ENCODE measurements around the gene TRIM42. TPM values are rescaled to one million over a fixed set of nuclear protein-coding genes. Genes with fewer than 3 reads are reported as not detected.

The TRIM42 gene
- total RNA-seq, 2 experiments from 2014 or later: not detected

- TF ChIP-seq CTCF (IDR thresholded peaks at IDR 0.05): no peak
- H3K4me1 Mint-ChIP-seq (ENCODE audit: low read depth): no peaks in the 10 kb centered on the region
- ATAC-seq (ENCODE audit: poor library complexity) (no peak), DNase-seq (no peak)
- H3K9me3 Mint-ChIP-seq: peaks cover 2% of the 10 kb centered on the region
- H3K27me3 Mint-ChIP-seq: no peaks in the 10 kb centered on the region
- Histone ChIP-seq H3K4me3 (ENCODE audit: low read length) (no peak overlapping the region), H3K27ac (ENCODE audit: low read depth in 1 of 2, low read length in 2 of 2) (no peak overlapping the region), H3K36me3 (ENCODE audit: insufficient read depth, low read length) (no peaks in the 10 kb centered on the region), H3K9me3 (ENCODE audit: control insufficient read depth in 1 of 2, insufficient read depth in 1 of 2, low read length in 2 of 2) (no peaks in the 10 kb centered on the region), H3K4me1 (ENCODE audit: insufficient read depth, low read length) (no peaks in the 10 kb centered on the region), H3K27me3 (ENCODE audit: control insufficient read depth in 1 of 2, insufficient read depth in 2 of 2, low read length in 2 of 2) (no peaks in the 10 kb centered on the region)
- no peak overlapping the region for H3K4me3 Mint-ChIP-seq
- intact Hi-C loops (cut with DNase I, micrococcal nuclease): no loop called here
- ChIA-PET CTCF (no interaction called here), POLR2A (no interaction called here)
- H3K27ac Mint-ChIP-seq: no peak overlapping the region
- H3K36me3 Mint-ChIP-seq (ENCODE audit: low read depth): no peaks in the 10 kb centered on the region
These were observed 41.3 kb upstream of the TRIM42 start for GRCh38 chr3:140636406-140637138.

GRCh38 chr3:140651287-140651686 is 26.6 kb upstream of the TRIM42 start:
- Histone ChIP-seq H3K4me3 (ENCODE audit: low read length) (no peak overlapping the region), H3K27me3 (ENCODE audit: control insufficient read depth in 1 of 2, insufficient read depth in 2 of 2, low read length in 2 of 2) (no peaks in the 10 kb centered on the region), H3K9me3 (ENCODE audit: control insufficient read depth in 1 of 2, insufficient read depth in 1 of 2, low read length in 2 of 2) (peaks cover 0 to 20% of the 10 kb centered on the region in 2 experiments), H3K36me3 (ENCODE audit: insufficient read depth, low read length) (no peaks in the 10 kb centered on the region), H3K4me1 (ENCODE audit: insufficient read depth, low read length) (no peaks in the 10 kb centered on the region), H3K27ac (ENCODE audit: low read depth in 1 of 2, low read length in 2 of 2) (no peak overlapping the region)
- Mint-ChIP-seq H3K4me3 (no peak overlapping the region), H3K27ac (no peak overlapping the region), H3K9me3 (no peaks in the 10 kb centered on the region), H3K36me3 (ENCODE audit: low read depth) (no peaks in the 10 kb centered on the region), H3K27me3 (no peaks in the 10 kb centered on the region), H3K4me1 (ENCODE audit: low read depth) (no peaks in the 10 kb centered on the region)
- DNase-seq (no peak), ATAC-seq (ENCODE audit: poor library complexity) (no peak)
- CTCF ChIA-PET: no interaction called here
- TF ChIP-seq CTCF (IDR thresholded peaks at IDR 0.05): no peak
- POLR2A ChIA-PET: no interaction called here
- intact Hi-C loops (cut with DNase I, micrococcal nuclease): no loop called here

GRCh38 chr3:140655678-140656077 is 22.2 kb upstream of the TRIM42 start:
- Histone ChIP-seq H3K4me3 (ENCODE audit: low read length) (no peak overlapping the region), H3K27me3 (ENCODE audit: control insufficient read depth in 1 of 2, insufficient read depth in 2 of 2, low read length in 2 of 2) (no peaks in the 10 kb centered on the region), H3K36me3 (ENCODE audit: insufficient read depth, low read length) (no peaks in the 10 kb centered on the region), H3K9me3 (ENCODE audit: control insufficient read depth in 1 of 2, insufficient read depth in 1 of 2, low read length in 2 of 2) (peaks cover 0 to 21% of the 10 kb centered on the region in 2 experiments), H3K4me1 (ENCODE audit: insufficient read depth, low read length) (no peaks in the 10 kb centered on the region), H3K27ac (ENCODE audit: low read depth in 1 of 2, low read length in 2 of 2) (no peak overlapping the region)
- POLR2A ChIA-PET: no interaction called here
- intact Hi-C loops (cut with DNase I, micrococcal nuclease): no loop called here
- peaks cover 9% of the 10 kb centered on the region for H3K9me3 Mint-ChIP-seq
- TF ChIP-seq CTCF (IDR thresholded peaks at IDR 0.05): no peak
- no peaks in the 10 kb centered on the region for H3K4me1 Mint-ChIP-seq (ENCODE audit: low read depth)
- CTCF ChIA-PET: no interaction called here
- H3K27ac Mint-ChIP-seq: no peak overlapping the region
- no peak for DNase-seq
- ATAC-seq (ENCODE audit: poor library complexity): no peak
- no peaks in the 10 kb centered on the region for H3K27me3 Mint-ChIP-seq
- no peaks in the 10 kb centered on the region for H3K36me3 Mint-ChIP-seq (ENCODE audit: low read depth)
- H3K4me3 Mint-ChIP-seq: no peak overlapping the region
